ENCODE measurements around the gene SNRPD3. TPM values are rescaled to one million over a fixed set of nuclear protein-coding genes. Genes with fewer than 3 reads are reported as not detected.

SNRPD3 gene
- total RNA-seq, 4 donors from 2014 or later: 98.4 to 138 (median 104) TPM

- Histone ChIP-seq H3K4me1 (no peaks in the 10 kb centered on the region), H3K36me3 (no peaks in the 10 kb centered on the region), H3K27ac (no peak overlapping the region), H3K9me3 (no peaks in the 10 kb centered on the region), H3K4me3 (no peak overlapping the region), H3K27me3 (no peaks in the 10 kb centered on the region)
- ATAC-seq: no peak
- TF ChIP-seq POLR2AphosphoS5 (IDR thresholded peaks at IDR 0.05) (no peak), EP300 (IDR thresholded peaks at IDR 0.05) (no peak), CTCF (IDR thresholded peaks at IDR 0.05) (no peak)
- 100% methylated on average over 1 of the region's 1 CpG for WGBS, 2 donors (ENCODE audit: low coverage in 1 of 2)
Measured at GRCh38 chr22:24532075-24532474, 23.7 kb upstream of the SNRPD3 start.

DNA sequence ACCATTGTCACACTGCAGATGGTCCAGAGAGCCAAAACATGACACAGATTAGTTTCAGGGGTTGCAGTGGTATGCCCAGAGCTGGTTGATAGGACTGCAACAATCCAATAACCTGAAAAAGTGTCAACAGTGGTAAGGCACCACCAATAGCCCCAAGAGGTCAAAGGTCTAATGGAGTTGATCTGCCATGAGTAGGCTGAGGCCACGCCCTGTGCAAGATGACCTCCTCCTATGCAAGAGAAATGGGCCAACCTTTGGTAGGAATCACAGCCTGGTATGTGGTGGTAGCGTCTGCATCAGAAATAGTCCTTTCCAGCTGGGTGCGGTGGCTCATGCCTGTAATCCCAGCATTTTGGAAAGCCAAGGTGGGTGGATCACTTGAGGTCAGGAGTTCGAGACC lies 20.5 kb upstream of the SNRPD3 start:
- Histone ChIP-seq H3K4me3 (no peak overlapping the region), H3K27me3 (no peaks in the 10 kb centered on the region), H3K4me1 (no peaks in the 10 kb centered on the region), H3K27ac (no peak overlapping the region), H3K9me3 (no peaks in the 10 kb centered on the region), H3K36me3 (peaks cover 0 to 20% of the 10 kb centered on the region in 2 donors)
- TF ChIP-seq POLR2AphosphoS5 (IDR thresholded peaks at IDR 0.05): no peak
- no peak for TF ChIP-seq EP300 (IDR thresholded peaks at IDR 0.05)
- TF ChIP-seq CTCF (IDR thresholded peaks at IDR 0.05): no peak
- TF ChIP-seq POLR2A (IDR thresholded peaks at IDR 0.05): no peak
- WGBS, 2 donors (ENCODE audit: low coverage in 1 of 2): 80 to 100% methylated on average over 1 to 3 of the region's 4 CpGs
- no peak for ATAC-seq

DNA sequence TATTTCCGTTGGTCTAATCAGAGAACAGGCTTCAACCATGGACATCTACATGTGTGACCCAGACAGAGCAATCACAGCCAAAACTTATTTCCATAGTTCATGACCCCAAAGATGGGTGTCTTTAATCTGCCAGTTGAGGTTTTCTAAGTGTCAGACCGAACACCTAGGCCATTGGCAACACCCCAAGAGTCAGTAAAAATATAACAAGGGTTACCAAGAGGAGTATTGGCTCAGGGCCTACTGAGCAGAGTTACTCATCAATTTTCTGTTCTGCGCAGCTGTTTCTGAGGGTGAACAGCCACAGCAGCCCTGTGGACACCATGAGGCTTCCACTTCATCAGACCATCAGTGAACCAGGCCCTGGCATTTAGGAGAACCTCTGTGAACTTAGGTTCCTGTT lies 19.7 kb upstream of the SNRPD3 start:
- WGBS, 2 donors (ENCODE audit: low coverage in 1 of 2): 80 to 87% methylated on average over 2 to 3 of the region's 3 CpGs
- H3K27ac ChIP-seq: no peak overlapping the region
- ATAC-seq: no peak

DNA sequence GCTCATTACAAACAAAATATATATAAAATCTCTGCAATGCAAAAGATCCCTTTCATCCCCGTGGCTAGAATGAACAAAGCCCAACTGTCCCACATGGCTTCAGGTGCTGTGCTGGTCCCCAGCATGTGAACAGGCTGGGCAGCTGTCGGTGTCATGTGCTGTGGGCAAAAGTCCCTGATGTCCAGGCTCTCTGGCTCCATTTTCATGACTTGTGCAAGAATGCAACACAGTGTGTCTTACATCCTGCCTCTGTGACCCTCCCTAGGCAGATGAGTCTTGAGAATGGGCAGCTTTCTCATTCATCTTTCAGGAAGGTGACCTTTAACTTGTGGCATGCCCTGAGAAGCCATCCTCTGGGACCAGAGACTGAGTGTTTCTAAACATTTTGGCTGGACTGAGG lies 15.3 kb upstream of the SNRPD3 start:
- 73 to 82% methylated on average over 1 to 2 of the region's 2 CpGs for WGBS, 2 donors (ENCODE audit: low coverage in 1 of 2)
- Histone ChIP-seq H3K9me3 (no peaks in the 10 kb centered on the region), H3K27me3 (no peaks in the 10 kb centered on the region), H3K27ac (no peak overlapping the region), H3K36me3 (peaks cover 0 to 69% of the 10 kb centered on the region in 2 donors), H3K4me3 (no peak overlapping the region), H3K4me1 (peaks cover 0 to 36% (median 7%) of the 10 kb centered on the region in 3 donors)
- ATAC-seq: peak; percentile 16
- TF ChIP-seq EP300 (IDR thresholded peaks at IDR 0.05) (no peak), POLR2AphosphoS5 (IDR thresholded peaks at IDR 0.05) (no peak), CTCF (IDR thresholded peaks at IDR 0.05) (no peak), POLR2A (IDR thresholded peaks at IDR 0.05) (no peak)

More for the DNA sequence above, 19.7 kb upstream of the SNRPD3 start:
- Histone ChIP-seq H3K4me1 (no peaks in the 10 kb centered on the region), H3K27me3 (no peaks in the 10 kb centered on the region), H3K4me3 (no peak overlapping the region), H3K36me3 (peaks cover 0 to 27% of the 10 kb centered on the region in 2 donors), H3K9me3 (no peaks in the 10 kb centered on the region)
- TF ChIP-seq CTCF (IDR thresholded peaks at IDR 0.05) (no peak), POLR2AphosphoS5 (IDR thresholded peaks at IDR 0.05) (no peak), EP300 (IDR thresholded peaks at IDR 0.05) (no peak), POLR2A (IDR thresholded peaks at IDR 0.05) (no peak)

DNA sequence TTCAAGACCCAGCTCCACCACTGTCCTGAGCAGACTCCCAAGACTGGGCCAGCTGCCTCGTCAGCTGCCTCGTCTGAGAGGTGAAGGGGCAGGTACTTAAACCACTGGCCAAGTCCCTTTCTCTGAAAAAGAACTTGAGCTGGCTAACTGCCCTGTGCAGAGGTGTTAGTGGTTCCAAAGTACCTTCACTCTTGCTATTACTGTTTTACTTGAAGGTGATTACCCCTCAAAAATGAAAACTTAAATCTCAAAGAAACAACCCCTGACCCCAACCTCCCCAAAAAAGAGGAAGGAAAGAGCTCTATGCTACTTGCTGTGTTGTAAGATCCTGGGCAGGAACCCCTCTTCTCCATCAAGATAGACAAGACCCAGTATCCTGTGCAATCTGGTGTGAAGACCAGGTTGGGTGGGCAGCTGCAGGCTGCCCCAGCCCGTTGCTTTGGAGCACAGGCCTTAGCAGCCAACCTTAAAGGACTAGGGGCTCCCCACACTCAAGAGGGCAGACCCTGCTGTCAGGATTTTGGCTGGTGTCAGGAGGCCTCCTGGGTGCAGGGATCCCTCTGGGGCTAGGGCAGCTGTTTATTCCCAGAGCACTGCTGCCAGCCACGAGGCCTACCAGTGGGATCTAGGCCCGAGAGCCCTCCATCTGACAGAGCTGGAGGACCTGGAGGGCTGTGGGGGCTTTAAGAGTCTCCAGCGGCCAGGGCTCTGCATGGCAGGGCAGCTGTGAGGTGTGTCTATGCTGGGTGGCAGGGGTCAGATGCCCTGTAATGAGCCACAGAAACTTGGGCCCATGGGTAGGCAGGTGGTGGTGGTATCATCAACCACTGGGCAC lies 13.9 kb upstream of the SNRPD3 start:
- peaks cover 0 to 81% of the 10 kb centered on the region in 2 donors for H3K36me3 ChIP-seq
- no peaks in the 10 kb centered on the region for H3K9me3 ChIP-seq
- no peaks in the 10 kb centered on the region for H3K27me3 ChIP-seq
- H3K4me1 ChIP-seq: peaks cover 0 to 41% (median 7%) of the 10 kb centered on the region in 3 donors
- WGBS, 2 donors (ENCODE audit: low coverage in 1 of 2): 42 to 58% methylated on average over 2 of the region's 6 CpGs
- TF ChIP-seq POLR2AphosphoS5 (IDR thresholded peaks at IDR 0.05): no peak
- no peak for TF ChIP-seq POLR2A (IDR thresholded peaks at IDR 0.05)
- TF ChIP-seq CTCF (IDR thresholded peaks at IDR 0.05): no peak
- TF ChIP-seq EP300 (IDR thresholded peaks at IDR 0.05): no peak
- no peak overlapping the region for H3K4me3 ChIP-seq
- no peak overlapping the region for H3K27ac ChIP-seq
- no peak for ATAC-seq
